ENCODE results near the gene SV2B.

Gene SV2B

DNA sequence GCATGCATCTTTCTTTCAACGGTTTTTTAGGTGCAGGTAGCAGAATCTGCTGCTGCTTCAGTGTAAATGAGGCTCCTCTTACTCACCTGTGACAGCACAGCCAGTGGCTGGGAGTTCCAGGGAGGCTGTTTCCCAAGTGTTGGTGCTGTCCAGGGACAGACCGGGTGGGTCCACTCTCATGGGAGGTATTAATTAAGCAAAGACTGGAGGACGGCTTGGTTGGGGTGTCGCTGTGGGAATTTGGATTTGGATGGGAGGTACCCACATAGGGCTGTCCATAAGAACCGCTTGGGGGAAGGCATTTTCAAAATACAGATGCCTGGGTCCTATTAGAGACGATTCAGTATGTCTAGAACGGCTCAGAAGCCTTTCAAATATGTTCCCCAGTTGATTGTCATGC is 42.9 kb downstream of the SV2B start:
- no peak for DNase-seq

DNA sequence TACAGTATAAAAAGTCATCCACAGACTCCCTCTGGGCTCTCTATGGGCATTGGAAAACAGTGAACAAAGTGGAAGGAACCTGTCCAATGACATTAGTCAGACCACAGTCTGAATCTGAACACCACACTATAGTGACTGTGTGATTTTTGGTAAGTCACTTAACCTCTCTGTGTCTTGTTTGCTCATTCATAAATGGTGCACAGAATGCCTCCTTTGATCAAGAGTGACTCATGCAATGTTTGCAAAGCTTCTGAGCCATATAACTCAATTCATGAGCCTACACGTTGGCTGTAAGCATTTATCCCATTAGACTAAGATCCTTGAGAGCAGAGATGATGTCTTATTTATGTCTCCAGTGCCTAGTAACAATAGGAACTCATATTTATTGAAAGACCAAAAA is 46.7 kb downstream of the SV2B start:
- no peak for DNase-seq

DNA sequence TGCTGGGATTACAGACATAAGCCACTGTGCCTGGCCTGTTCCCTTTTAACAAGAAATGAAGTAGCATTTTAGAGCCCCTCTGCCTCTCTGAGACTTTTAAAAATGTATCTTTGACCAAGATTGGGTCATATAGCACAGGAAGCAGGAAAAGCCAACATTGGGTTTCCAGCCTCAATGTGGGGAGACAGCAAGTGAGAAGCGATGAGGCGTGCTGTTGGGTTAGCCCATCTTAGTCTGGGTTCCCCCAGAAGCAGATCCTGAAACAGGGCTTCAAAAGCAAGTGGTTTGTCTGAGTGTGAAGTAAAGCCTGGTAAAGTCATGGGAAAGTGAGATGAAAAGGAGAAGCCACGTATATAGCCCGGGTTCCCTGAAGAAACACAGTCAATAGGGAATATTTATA is 48.2 kb downstream of the SV2B start:
- no peak for DNase-seq

DNA sequence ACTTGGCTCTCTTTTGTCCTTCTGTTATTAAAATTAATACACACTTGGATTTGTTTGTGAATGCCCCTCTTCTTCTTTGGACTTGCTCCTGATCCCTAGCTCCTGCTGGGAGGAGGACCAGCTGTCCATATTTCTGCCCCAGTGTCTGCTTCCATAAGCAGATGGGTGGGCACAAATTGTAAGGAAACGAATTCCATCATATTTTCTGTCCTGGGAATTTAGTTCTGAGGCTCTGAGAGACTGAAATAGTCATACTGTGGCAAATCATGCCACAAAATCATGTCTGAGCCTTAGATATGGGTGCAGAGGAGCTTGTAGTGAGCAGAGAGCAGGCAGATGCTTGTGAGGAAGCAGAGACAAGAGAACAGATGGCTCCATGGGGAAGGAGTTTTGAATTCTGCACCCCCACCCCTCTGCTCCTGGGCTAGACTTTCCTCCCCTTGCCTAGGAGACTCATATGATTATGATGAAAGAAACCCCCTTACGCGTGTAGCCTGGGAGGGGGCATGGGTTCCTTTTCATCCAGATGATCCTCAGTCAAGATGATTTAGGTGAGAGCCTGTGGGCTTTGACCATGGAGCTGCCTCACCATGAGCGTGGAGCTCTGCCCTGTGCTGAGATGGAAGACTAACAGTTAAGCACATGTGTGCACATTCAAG is 50.6 kb downstream of the SV2B start:
- no peak for DNase-seq

DNA sequence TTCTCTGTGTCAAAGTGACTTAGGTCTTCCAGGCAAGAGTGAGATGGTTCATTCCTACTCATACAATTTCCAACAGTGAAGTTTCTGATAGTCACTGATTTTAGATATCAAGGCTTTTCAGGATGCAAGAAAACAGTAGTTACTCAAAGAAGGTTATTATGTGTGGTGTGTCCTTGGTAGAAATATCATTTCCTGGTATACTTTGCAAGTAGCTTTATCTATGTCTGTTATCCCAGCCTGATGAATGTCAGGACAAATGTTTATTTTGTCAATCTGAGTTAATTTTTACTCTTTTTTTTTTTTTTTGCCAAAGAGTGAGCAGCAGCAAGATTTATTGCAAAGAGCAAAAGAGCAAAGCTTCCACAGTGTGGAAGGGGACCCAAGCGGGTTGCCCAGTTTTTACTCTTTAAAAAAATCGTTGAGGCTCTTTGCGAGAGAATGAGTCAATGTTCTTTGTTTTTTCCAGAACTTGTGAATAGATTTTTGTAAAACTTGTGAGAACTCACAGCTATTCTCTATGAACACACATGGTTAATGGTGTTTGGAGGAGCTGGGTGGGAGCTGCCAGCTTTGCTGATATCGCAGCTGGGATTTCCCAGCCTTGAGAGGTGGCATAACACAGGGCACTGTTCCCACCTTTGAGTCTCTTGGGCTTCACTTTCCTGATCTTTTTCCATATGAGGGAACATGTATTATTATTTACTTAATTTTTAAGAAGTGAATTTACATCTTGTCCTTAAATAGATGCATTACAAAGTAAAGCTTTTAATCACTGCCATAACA is 51.9 kb downstream of the SV2B start:
- no peak for DNase-seq

DNA sequence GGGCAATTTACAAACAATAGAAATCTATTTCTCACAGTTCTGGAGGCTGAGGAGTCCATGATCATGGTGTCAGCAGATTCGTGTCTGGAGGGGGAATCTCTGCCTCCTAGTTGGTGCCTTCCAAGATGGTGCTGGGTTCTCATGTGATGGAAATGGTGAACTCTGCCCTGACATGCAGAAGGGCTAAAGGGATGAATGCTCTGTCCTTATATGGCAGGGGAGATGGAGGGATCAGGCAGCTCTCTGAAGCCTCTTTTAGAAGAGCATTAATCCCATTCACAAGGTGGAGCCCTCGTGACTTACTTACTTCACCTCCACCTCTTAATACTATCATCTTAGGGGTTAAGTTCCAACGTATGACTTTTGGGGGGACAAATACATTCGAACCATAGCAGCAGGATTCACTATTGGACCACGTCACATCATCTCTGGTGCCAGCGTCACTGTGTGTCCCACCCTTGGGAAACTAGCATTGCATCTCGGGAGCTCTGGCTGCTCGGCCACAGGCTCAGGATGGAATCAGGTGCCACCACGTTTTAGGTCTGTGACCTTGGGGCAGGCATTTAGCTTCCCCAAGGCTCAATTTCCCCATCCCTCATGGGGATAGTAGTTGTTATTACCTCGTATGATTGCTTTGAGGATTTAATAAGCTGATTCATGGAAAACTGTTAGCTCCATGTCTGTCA is 53.0 kb downstream of the SV2B start:
- no peak for DNase-seq

DNA sequence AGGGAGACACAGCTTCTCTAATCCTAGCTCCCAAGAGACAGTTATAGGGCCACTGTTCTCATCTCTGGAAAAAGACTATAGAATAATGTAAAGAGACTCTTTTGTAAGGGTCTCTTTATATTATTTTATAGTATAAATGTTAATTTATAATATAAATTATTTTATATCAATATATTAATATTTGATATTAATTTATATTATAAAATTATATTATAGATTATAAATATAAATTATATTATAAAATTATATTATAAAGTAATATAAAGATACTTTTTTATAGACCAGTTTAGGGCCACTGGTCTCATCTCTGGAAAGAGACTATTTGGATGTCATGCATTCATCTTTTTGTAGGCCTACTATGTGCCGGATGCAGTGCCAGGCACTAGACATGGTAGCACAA is 53.9 kb downstream of the SV2B start:
- DNase-seq, result no peak

DNA sequence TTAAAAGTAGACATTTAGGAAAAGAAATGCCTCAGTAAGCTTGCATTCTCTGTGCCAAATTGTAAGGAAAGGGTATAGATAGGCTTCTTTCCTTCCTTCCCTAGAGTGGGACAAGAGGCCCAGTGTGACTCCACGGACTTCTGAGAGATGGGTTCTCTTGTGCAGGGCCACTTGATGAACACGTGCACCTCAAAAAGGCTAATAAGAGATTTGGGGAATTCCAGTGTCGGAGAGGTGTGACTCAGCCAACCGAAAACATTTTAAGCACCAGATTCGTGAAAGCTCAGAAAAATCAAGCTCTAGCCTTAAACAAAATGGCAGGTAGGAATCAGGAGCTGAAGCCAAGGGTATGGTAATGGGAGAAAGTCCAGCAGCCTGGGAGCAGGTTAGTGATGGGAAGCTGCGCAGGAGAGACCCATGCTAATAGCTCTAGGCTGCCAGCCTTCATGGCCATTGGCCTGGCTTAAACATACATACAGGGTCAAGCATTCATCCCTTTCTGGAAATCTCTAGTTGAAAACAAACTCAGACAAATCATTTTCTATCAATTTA is 56.2 kb downstream of the SV2B start:
- no peak for DNase-seq

DNA sequence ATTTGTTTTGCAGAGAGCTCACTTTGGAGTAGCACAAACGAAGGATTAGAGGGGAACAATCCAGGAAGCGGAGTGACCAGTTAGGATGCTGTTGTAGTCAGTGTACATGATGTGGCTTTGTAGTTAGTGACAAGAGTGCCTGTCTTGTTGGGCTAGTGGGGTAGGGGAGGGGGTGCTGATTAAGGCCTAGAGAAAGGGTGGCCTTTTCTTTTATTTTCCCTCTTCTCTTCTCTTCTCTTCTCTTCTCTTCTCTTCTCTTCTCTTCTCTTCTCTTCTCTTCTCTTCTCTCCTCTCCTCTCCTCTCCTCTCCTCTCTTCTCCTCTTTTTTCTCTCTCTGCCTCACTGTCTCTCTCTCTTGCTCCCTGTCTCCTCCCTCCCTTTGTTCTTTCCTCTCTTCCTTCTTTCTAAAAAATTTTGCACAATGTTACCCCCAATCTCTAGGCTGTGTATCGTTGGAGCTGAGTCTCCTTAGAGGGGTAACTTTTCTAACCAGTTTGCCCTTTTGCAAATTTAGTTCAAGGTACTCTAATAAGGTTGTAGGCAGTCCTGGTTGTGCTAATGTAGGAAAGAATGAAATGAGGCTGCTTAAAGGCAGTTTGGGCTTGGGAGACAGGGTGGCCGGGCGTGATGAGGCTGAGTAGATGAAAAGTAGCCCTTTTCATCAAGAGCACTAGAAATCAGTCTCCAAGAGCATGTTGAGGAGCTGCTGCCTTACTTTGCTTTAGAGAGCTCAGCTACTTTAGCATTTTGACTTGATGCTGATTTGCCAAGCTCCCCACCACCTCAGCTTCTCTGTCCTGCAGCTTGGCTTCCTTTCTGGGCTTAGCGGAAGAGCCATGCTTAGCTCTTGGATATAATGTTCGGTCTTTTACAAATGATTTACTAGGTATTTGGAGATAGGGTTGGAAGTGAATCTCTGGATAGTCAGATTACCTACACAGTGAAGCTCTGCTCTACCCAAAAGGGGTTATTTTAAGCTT is 58.6 kb downstream of the SV2B start:
- no peak for DNase-seq

DNA sequence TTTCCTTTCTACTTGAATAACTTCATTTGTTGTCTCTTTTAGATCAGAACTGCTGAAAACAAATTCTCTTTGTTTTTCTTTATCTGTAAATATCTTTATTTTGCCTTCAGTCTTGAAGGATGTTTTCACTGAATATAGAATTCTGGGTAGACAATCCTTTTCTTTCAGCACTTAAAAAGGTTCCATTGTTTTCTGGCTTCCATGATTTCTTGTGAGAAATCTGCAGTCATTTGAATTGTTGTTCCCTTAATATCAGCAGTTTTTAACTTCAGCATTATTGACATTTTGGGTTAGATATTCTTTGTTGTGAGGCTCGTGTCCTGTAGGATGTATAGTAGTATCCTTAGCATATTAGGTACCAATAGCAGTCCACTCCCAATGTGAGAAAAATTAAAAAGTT is 65.8 kb downstream of the SV2B start:
- no peak for DNase-seq

DNA sequence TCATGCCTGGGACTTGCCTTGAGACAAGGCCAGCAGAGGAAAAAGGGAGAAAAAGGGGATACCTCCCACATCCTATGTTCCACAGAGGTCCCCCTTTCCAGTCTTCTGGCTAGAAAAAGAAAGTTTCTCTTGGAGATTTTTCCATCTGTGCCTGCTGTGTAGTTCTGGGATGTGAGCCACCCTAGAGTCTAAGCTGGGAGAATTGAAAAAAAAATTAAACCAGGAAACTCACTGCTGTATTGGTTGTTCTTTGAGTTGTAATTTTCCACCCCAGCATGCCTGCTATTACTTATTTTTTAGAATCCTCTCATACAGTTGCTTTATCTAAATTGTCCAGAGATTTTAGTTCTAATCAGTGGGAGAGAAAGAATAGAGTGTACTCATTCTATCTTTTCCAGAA is 68.4 kb downstream of the SV2B start:
- no peak for DNase-seq

DNA sequence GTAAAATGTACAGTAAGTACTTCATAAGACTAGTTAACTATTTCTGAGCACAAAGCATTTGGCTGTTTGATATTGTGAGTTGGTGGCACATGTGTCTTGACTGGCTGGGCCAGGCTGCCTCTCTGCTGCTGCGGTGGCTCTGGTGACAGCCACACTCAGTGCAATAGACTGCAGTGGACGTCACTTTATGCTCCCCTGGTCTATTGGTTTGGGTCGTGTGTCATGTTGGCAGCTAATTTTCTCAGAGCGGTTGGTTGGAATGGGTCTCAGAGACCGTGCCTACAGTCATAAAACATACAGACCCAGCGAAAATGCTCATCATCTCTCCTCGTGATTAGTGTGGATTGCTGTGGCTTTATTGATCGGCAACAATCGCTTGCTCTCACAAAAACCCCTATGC is 71.3 kb downstream of the SV2B start:
- no peak for DNase-seq

DNA sequence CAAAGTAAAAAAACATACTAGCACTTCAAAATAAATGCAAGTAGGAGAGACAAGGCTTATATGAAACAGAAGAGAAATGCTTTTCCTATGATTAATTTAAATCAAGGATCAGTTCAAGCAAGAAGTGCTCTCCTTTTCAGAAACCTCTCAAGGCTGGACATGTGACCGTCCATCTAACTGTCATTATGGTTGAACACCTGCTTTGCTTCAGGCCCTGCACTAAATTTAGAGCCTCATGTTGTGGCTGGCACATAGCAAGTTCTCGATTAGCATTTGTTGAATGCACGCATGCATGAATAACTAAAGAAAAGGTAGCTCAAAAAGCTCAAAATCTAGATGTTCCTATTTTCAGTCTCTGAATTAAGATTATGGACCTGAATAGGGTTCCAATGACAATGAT is 82.0 kb downstream of the SV2B start:
- no peak for DNase-seq

DNA sequence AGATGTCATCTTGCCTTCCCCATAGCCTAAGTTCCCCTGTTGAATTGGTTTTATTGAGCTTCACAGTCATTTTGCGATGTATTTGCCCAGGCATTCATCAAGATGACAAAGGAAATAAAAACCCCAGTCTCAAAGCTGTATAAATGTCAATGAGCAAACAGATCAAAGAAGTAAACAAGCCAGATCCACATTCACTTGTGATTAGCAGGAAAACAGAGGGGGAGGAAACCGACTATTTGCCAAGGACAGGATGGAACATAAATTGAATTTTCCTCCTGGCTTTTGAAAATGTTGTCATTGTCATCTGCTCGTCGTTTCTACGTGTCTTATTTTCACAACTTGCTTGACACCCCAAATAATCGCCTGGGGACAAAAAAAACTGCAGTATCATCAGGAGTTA is 83.5 kb downstream of the SV2B start:
- DNase-seq, result no peak

DNA sequence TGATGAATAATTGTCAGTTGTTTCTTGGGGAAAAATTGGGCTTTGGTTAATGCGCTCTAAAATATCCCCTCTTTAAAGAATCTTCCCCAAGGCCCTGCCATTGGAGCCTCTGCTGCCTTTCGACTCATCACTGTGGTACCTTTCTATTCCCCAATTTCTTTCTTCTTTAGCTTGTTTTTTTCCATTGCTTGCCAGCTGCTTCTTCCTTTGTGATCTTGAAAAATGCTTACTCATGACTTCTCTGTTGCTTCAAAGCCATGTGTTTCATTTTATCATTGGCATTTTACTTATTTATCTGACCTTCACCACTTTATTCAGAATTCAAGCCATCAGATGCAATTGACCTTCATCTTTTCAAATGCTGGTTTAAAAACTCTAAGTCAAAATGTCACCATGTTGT is 84.4 kb downstream of the SV2B start:
- no peak for DNase-seq

DNA sequence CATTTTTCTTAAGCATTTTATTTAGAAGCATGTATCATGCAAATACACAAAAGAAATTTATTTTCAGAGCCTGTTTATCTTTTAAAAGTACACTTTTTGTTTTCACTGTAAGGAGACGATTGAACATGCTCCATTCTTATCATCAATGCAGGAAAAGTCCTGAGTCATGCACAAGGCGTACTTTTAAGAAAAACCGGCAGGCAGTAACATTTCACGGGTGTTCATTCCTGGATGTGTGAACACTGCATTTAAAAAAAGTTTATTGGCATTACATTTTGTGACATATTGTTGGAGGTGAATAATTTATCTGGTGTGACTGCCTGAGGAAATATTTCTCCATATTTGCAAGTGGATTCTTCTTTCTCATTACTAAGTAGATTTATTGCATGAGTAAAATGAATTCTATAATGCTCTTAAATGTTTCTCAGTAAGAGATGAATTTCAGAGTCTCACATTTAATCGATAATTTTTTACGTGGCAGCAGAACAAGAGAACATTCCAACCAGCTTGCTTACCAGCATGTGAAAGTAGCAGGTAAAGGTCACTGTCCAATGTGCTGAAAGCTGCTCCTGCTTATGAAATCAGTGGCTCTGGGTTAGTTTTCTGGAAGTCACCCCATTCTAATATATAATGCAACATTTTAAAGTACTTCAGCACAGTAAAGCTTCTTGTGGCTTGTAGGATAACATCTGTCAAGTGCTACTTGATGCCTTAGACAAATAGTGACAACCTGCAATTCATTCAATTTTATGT is 87.0 kb downstream of the SV2B start:
- peak; percentile 22 for DNase-seq

DNA sequence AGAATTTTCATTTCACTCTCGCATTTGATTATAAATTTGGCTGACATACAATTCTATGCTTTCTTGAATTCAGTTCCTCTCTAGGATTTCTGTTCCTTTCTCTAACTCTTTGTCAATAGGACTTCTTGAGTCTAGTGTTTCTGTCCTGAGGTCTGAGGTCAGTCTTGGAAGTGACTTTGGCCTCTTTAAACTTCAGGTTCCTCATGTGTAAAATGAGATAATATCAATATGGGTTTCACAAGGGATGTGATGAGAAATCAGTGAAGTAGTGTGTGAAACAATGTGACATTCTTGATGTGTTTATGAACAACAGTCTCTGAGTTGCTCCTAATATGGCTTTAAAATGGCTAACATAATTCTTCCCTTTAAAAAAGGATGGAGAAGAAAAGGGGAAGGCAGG is 92.2 kb downstream of the SV2B start:
- DNase-seq, result no peak

DNA sequence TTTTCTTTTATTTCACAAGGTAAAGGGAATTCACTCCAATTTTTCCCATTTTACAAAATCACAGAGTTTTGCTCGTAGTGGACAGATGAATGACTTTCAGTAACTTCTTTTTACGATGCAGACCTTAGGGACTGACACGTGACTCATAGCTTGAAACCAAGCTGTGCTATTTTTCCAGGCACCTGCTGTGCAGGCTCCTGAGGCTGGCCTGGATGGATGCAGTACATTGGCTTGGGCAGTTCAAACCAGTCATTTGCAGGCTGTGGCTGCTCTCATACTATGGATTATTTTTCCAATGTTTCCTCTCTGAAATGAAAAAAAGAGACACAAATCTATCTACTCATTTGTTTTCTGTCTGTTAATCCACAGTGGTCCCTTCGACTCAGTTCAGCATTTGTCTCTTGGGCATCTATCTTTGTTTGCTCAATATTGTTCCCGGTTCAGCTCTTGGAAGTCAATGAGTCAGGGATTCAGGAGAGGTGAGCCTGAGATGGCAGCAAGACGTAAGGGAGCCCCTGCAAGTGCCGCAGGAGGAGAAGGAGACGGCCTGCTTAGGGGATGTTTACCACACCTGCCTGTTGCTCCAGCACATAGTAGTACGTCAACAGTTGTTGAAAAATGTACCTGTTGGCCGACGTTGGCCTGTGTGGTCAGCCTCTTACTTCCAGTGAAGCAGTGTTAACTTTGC is 92.8 kb downstream of the SV2B start:
- DNase-seq, result no peak

DNA sequence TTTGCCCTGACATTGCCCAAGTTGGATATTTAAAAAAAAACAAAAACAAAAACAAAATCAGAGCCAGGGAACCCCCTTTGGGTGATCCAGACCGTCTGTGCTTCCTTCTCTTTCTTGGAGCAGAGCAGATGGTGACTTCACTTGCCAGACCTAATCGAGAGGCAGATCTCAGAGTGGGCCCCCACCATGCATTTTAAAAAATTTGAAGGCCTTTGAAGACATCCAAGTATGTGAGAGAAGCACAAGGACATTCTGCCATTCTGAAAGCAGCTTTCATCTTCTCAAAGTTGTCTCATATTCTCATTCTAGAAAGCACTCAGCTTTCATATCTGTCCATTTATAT is 93.3 kb downstream of the SV2B start:
- DNase-seq, result no peak

DNA sequence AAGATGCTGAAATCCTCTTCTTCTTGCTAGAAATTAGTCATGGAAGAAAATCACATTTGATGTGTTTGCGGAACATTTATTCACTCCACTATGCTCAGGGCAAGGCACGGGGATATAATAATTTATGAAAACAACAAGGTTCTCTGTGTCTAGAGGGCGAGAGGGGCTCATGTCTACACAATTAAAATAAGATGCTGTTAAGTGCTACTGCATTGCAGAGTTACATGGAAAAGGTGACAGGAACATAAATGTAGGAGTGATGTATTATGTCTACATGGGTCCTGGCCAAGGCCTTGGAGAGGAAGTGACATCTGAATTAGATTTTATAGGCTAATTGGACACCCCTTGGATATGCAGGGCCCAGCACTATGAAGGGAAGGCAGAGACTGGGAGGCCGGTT is 96.1 kb downstream of the SV2B start:
- DNase-seq, result no peak

DNA sequence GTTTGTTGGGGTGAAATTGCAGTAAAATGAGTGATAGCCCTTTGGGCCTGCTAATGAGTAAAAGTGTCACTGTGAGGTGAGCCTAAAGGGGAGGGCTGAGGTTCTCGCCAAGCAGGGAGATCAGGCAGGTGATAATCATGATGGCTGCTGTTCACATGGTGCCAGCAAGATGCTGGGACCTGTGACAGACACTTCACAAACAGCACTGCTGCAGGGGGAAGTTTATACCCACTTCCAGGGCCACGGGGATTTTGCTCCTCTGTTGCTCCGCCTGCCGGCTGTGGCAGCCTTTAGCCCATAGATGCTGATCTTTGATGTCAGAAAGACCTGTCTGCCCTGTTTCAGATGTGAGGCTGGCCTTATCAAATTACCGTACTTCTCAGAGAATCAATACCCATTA is 96.7 kb downstream of the SV2B start:
- DNase-seq, result no peak

DNA sequence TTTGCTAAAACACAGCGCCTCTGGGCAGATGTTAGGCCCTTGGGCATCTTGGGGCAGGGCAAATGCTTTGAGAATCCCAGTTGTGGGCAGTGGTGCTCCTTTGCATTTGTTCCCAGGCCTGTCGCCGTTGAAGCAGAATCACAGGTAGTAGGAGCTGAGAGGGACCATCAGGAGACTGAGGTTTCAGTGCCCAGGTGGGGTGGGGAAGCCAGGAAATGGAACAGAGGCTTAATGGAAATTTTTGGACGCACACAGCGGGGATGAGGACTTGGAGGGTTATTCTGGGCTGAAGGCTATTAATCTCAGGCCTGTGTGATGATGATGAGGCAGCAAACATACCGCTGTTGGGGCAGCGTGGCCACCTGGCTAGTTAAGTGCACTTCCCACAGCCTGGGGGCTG is 99.5 kb downstream of the SV2B start:
- DNase-seq, result no peak

Measured in DMS79 treated with DMSO at 0.1 percent for 48 hours (cell line).